Prostate gland (tissue), 2 donors: ENCODE data around the gene NCF4. TPM values are rescaled to one million over a fixed set of nuclear protein-coding genes. Genes with fewer than 3 reads are reported as not detected.

Experiments
- DNase-seq: peaks from one replicate; pipeline ENCODE4 v3.0.0-alpha.2; 2019; ENCODE audit warnings: low spot score
- H3K27ac ChIP-seq, 2 donors: fragments of 200-600 bp; sonication (generic); 2 replicates each; pipeline ENCODE4 v1.5.1; 2017 to 2019
- H3K27me3 ChIP-seq: fragments of 200-600 bp; sonication (generic); replicated peaks from 2 replicates; pipeline ENCODE4 v1.5.1; 2019; ENCODE audit not compliant: insufficient read depth
- H3K36me3 ChIP-seq, 2 donors: fragments of 200-600 bp; sonication (generic); 1 replicate in 1 of 2; 2 replicates in 1 of 2; pipeline versions ENCODE4 v1.5.1 to v1.8.1; 2017 to 2019
- H3K4me1 ChIP-seq: fragments of 200-600 bp; sonication (generic); replicated peaks from 2 replicates; pipeline ENCODE4 v1.5.1; 2019
- H3K4me3 ChIP-seq, 2 donors: fragments of 200-600 bp; sonication (generic); 2 replicates each; pipeline ENCODE4 v1.5.1; 2017 to 2019
- H3K9me3 ChIP-seq: fragments of 200-600 bp; sonication (generic); 2 replicates; pipeline ENCODE4 v1.5.1; 2017
- CTCF ChIP-seq, 4 experiments: fragments of 200-600 bp in 2 of 4; fragments of 450-650 bp in 2 of 4; sonication (generic) in 2 of 4; IDR thresholded peaks; 1 replicate in 3 of 4; 2 replicates in 1 of 4; pipeline ENCODE4 v1.5.1; 2016 to 2019; ENCODE audit warnings: antibody characterized with exemption in 4 of 4, mild to moderate bottlenecking in 2 of 4, moderate library complexity in 2 of 4
- POLR2A ChIP-seq: fragments of 450-650 bp; IDR thresholded peaks from one replicate; pipeline ENCODE4 v1.6.1; 2016; ENCODE audit warnings: antibody characterized with exemption, mild to moderate bottlenecking
- POLR2AphosphoS5 ChIP-seq: sonication (generic); formaldehyde crosslinking; IDR thresholded peaks from one replicate; pipeline ENCODE4 v1.6.1; 2017; ENCODE audit warnings: antibody characterized with exemption
- WGBS: methylation state at CpG from one replicate; pipeline ENCODE4 v1.1.5; 2018; 5-methylcytosine and 5-hydroxymethylcytosine counted together
- intact Hi-C: fragments of 100-400 bp; cut with DNase I; formaldehyde crosslinking; loops from one replicate; pipeline ENCODE4 v1.14.2; 2022
- total RNA-seq, 2 donors: library from RNA; depleted of rRNA; stranded (reverse); fragments of >200 nt; gene quantifications; one replicate each; pipeline ENCODE4 v1.1.0, GENCODE V29; 2016

NCF4 gene
- total RNA-seq, 2 donors from 2014 or later, result 0.91 to 3.5 TPM

DNA sequence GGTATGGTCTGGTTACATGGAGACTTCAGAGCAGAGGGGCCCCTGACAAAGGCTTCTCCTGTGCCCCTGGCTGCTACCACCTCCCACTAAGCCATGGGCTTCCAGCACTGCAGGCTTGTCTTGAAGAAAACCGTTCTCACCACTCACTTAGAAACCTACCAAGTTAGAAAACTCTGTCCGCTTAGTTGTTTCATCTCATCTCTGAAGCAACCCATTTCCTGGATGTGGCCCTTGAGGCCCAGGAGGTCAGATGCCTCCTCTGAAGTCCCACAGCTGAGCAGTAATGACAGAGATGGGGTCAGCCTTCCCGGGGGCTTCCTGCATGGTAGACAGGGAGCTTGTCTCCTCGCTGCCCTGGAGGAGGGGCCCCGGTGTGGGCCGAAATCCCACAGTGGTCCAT, 65.5 kb downstream of the NCF4 start:
- no peaks in the 10 kb centered on the region for H3K4me1 ChIP-seq

GRCh38 chr22:36926721-36927435, 66.1 kb downstream of the NCF4 start:
- Histone ChIP-seq H3K27me3 (no peaks in the 10 kb centered on the region), H3K9me3 (no peaks in the 10 kb centered on the region), H3K4me1 (no peaks in the 10 kb centered on the region), H3K36me3 (no peaks in the 10 kb centered on the region), H3K4me3 (no peak overlapping the region), H3K27ac (no peak overlapping the region)
- TF ChIP-seq POLR2A (no peak), CTCF (IDR thresholded peaks at IDR 0.05) (no peak), POLR2AphosphoS5 (no peak)
- WGBS, result 85% methylated on average over 14 of the region's 14 CpGs
- intact Hi-C loops, result no loop called here
- no peak for DNase-seq

More for the DNA sequence above, 65.5 kb downstream of the NCF4 start:
- TF ChIP-seq CTCF (IDR thresholded peaks at IDR 0.05) (no peak), POLR2A (no peak), POLR2AphosphoS5 (no peak)
- no peak for DNase-seq
- Histone ChIP-seq H3K9me3 (no peaks in the 10 kb centered on the region), H3K4me3 (no peak overlapping the region), H3K36me3 (no peaks in the 10 kb centered on the region), H3K27ac (no peak overlapping the region), H3K27me3 (no peaks in the 10 kb centered on the region)
- 91% methylated on average over 6 of the region's 6 CpGs for WGBS
- intact Hi-C loops, result no loop called here

Other genes starting within 250 kb of the NCF4 start
- gene CACNG2, start 157.3 kb upstream of the NCF4 start, total RNA-seq, result not detected
- gene IFT27, start 84.9 kb upstream of the NCF4 start, total RNA-seq, result 10 to 100 TPM; 16.5 to 26.4 TPM
- gene PVALB, start 44.0 kb upstream of the NCF4 start, total RNA-seq, result 1 to 10 TPM in 1 of 2 donors, not detected in 1; 3.1 TPM
- gene CSF2RB, start 52.6 kb downstream of the NCF4 start, total RNA-seq, result 1 to 10 TPM; 1.1 to 3.2 TPM
- 10 to 100 TPM; 38.1 to 58.1 TPM for gene TST, start 158.4 kb downstream of the NCF4 start, total RNA-seq
- gene MPST, start 158.7 kb downstream of the NCF4 start, total RNA-seq, result 100 to 1,000 TPM; 136 to 192 TPM
- 10 to 100 TPM in 1 of 2 donors, 1 to 10 TPM in 1; 7.8 to 32.4 TPM for gene KCTD17, start 190.7 kb downstream of the NCF4 start, total RNA-seq
- gene TMPRSS6, start 248.7 kb downstream of the NCF4 start, total RNA-seq, result under 1 TPM in 1 of 2 donors, not detected in 1; 0.45 TPM